HEK293 (cell line): ENCODE data around the gene MRPS22.

Source experiments
- CTCF ChIA-PET: fragments of 350-600 bp; formaldehyde crosslinking; extraction: SDS; loops from one replicate; lab custom pipeline; 2021; ENCODE audit warnings: antibody characterized with exemption; lab: Yijun Ruan, JAX
- POLR2A ChIA-PET: fragments of 300-600 bp; formaldehyde crosslinking; extraction: SDS; loops from one replicate; lab custom pipeline; 2020; ENCODE audit warnings: antibody characterized with exemption, inconsistent platforms; lab: Yijun Ruan, JAX
- H3K27ac ChIP-seq: fragments of 200-500 bp; sonication (Bioruptor generic); 2 replicates; pipeline ENCODE4 v1.5.1; 2014; ENCODE audit warnings: low read depth, low read length, control low read depth, inconsistent platforms; ENCODE audit errors: extremely low read depth
- H3K36me3 ChIP-seq, 2 experiments: fragments of 200-500 bp in 1 of 2; sonication (Bioruptor generic) in 1 of 2; 1 replicate in 1 of 2; 2 replicates in 1 of 2; pipeline ENCODE4 v1.5.1; 2014 to 2017; ENCODE audit warnings: inconsistent platforms in 2 of 2, low read length in 2 of 2; ENCODE audit not compliant: control insufficient read depth in 2 of 2, insufficient read depth in 1 of 2
- H3K4me1 ChIP-seq: fragments of 200-500 bp; sonication (Bioruptor generic); 2 replicates; pipeline ENCODE4 v1.5.1; 2014; ENCODE audit warnings: mild to moderate bottlenecking, low read length, inconsistent platforms; ENCODE audit not compliant: control insufficient read depth, insufficient read depth
- H3K4me3 ChIP-seq: 2 replicates; pipeline ENCODE4 v1.5.1; 2011; ENCODE audit warnings: low read depth, mild to moderate bottlenecking, control low read depth, low read length, moderate library complexity
- H3K9me3 ChIP-seq: fragments of 200-500 bp; sonication (Bioruptor generic); 2 replicates; pipeline ENCODE4 v1.5.1; 2014; ENCODE audit warnings: low read depth, low read length, inconsistent platforms; ENCODE audit not compliant: control insufficient read depth, insufficient read depth
- BCL11B ChIP-seq: fragments of 450-650 bp; formaldehyde crosslinking; IDR thresholded peaks from 2 replicates; pipeline ENCODE4 v1.5.1; 2016; ENCODE audit warnings: low read depth, missing biosample characterization, missing genetic modification characterization
- FEZF1 ChIP-seq: fragments of 450-650 bp; formaldehyde crosslinking; IDR thresholded peaks from 2 replicates; pipeline ENCODE4 v1.5.1; 2016; ENCODE audit warnings: missing biosample characterization, missing genetic modification characterization
- KLF16 ChIP-seq: fragments of 450-650 bp; formaldehyde crosslinking; IDR thresholded peaks from 2 replicates; pipeline ENCODE4 v1.5.1; 2017; ENCODE audit warnings: missing biosample characterization, missing genetic modification characterization
- OVOL3 ChIP-seq: fragments of 450-650 bp; formaldehyde crosslinking; IDR thresholded peaks from 2 replicates; pipeline ENCODE4 v1.5.1; 2016; ENCODE audit warnings: missing biosample characterization, missing genetic modification characterization
- REPIN1 ChIP-seq: fragments of 450-650 bp; formaldehyde crosslinking; IDR thresholded peaks from 2 replicates; pipeline ENCODE4 v1.5.1; 2017; ENCODE audit warnings: missing biosample characterization, missing genetic modification characterization, low read depth
- WT1 ChIP-seq: fragments of 450-650 bp; formaldehyde crosslinking; IDR thresholded peaks from 2 replicates; pipeline ENCODE4 v1.5.1; 2016; ENCODE audit warnings: missing biosample characterization, missing genetic modification characterization
- ZBTB7A ChIP-seq: fragments of 450-650 bp; formaldehyde crosslinking; IDR thresholded peaks from 2 replicates; pipeline ENCODE4 v1.5.1; 2016; ENCODE audit warnings: low read depth, missing biosample characterization, missing genetic modification characterization
- ZNF16 ChIP-seq: fragments of 450-650 bp; formaldehyde crosslinking; IDR thresholded peaks from 2 replicates; pipeline ENCODE4 v1.5.1; 2016; ENCODE audit warnings: low read depth, missing biosample characterization, missing genetic modification characterization
- ZNF2 ChIP-seq: fragments of 450-650 bp; formaldehyde crosslinking; IDR thresholded peaks from 2 replicates; pipeline ENCODE4 v1.5.1; 2016; ENCODE audit warnings: missing biosample characterization, missing genetic modification characterization
- ZNF202 ChIP-seq: fragments of 450-650 bp; formaldehyde crosslinking; IDR thresholded peaks from 2 replicates; pipeline ENCODE4 v1.5.1; 2016; ENCODE audit warnings: missing biosample characterization, missing genetic modification characterization, borderline replicate concordance
- ZNF221 ChIP-seq: fragments of 450-650 bp; formaldehyde crosslinking; IDR thresholded peaks from 2 replicates; pipeline ENCODE4 v1.5.1; 2017; ENCODE audit warnings: missing biosample characterization, missing genetic modification characterization, borderline replicate concordance
- ZNF24 ChIP-seq: fragments of 450-650 bp; formaldehyde crosslinking; IDR thresholded peaks from 2 replicates; pipeline ENCODE4 v1.5.1; 2016; ENCODE audit warnings: missing biosample characterization, missing genetic modification characterization
- ZNF473 ChIP-seq: fragments of 450-650 bp; formaldehyde crosslinking; IDR thresholded peaks from 2 replicates; pipeline ENCODE4 v1.5.1; 2017; ENCODE audit warnings: missing biosample characterization, missing genetic modification characterization
- ZNF596 ChIP-seq: fragments of 450-650 bp; IDR thresholded peaks from 2 replicates; pipeline ENCODE4 v1.5.0; 2018; ENCODE audit warnings: missing biosample characterization, mild to moderate bottlenecking, missing genetic modification characterization, moderate library complexity
- ZNF600 ChIP-seq: fragments of 450-650 bp; formaldehyde crosslinking; IDR thresholded peaks from 2 replicates; pipeline ENCODE4 v1.5.1; 2016; ENCODE audit warnings: missing biosample characterization, missing genetic modification characterization
- ZNF747 ChIP-seq: fragments of 450-650 bp; formaldehyde crosslinking; IDR thresholded peaks from 2 replicates; pipeline ENCODE4 v1.5.1; 2016; ENCODE audit warnings: missing biosample characterization, missing genetic modification characterization
- ZNF792 ChIP-seq: fragments of 450-650 bp; formaldehyde crosslinking; IDR thresholded peaks from 2 replicates; pipeline ENCODE4 v1.5.1; 2016; ENCODE audit warnings: missing biosample characterization, missing genetic modification characterization
- TF ChIP-seq, protein P1 (sequence below): fragments of 450-650 bp; formaldehyde crosslinking; IDR thresholded peaks from 2 replicates; pipeline ENCODE4 v1.5.1; 2016; ENCODE audit warnings: missing biosample characterization, missing genetic modification characterization
- TF ChIP-seq, protein P2 (sequence below): fragments of 450-650 bp; formaldehyde crosslinking; IDR thresholded peaks from 2 replicates; pipeline ENCODE4 v1.5.1; 2016; ENCODE audit warnings: missing biosample characterization, missing genetic modification characterization
- TF ChIP-seq, protein P3 (sequence below): fragments of 450-650 bp; formaldehyde crosslinking; IDR thresholded peaks from 2 replicates; pipeline ENCODE4 v1.5.1; 2016; ENCODE audit warnings: missing biosample characterization, missing genetic modification characterization
- TF ChIP-seq, protein P4 (sequence below): fragments of 450-650 bp; formaldehyde crosslinking; IDR thresholded peaks from 2 replicates; pipeline ENCODE4 v1.5.1; 2017; ENCODE audit warnings: missing biosample characterization, missing genetic modification characterization
- TF ChIP-seq, protein P5 (sequence below): fragments of 450-650 bp; formaldehyde crosslinking; IDR thresholded peaks from 2 replicates; pipeline ENCODE4 v1.5.1; 2016; ENCODE audit warnings: missing biosample characterization, missing genetic modification characterization
- TF ChIP-seq, protein P6 (sequence below): fragments of 450-650 bp; formaldehyde crosslinking; IDR thresholded peaks from 2 replicates; pipeline ENCODE4 v1.5.0; 2017; ENCODE audit warnings: missing biosample characterization, missing genetic modification characterization, borderline replicate concordance

The MRPS22 gene

DNA sequence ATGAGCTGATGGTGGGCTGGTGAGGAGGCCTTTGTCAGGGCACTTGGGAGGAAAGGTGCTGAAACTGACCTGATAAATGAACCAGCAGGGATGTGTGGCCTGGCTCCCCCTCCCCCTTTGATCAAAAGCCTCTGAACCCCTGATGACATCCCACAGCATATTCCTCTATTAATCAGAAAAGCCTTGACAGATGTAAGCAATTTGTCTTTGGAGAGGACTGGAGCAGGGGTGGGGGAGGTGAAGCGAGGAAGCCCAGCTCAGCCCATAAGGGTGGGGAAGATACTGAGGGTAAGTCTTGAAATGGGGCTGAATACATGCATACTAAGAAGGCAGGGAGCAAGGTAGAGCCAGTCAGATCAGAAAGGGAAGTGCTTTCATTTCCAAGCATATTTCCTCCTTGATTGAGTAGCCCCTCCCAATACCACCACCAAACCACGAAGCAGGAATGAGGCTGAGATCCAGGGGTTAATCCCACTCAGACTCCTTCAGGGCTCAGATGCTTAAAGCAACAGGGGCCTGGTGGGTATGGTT, 34.7 kb upstream of the MRPS22 start (continued):
- no peak for TF ChIP-seq ZBTB7A
- no peak for TF ChIP-seq ZNF202 (tag by site-specific recombination)
- no peak for TF ChIP-seq ZNF221 (tag by site-specific recombination)

DNA sequence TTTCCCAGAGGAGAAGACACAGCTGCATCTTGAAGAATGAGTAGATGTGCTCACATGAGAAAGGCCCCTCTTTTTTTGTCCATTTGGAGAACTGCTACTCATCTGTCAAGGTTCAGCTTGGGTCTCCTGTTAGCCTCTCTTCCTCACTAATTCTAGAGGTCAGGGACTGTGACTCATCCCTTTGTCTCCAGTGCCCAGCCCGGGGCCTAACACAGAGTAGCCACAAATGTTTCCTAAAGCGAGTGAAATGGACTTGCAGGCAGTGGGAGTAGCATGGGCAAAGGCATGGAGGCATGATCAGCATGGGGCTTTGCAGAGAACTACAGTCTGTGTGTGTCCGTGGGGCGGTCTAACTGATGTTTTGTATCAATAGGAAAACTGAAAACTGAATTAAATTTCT, 33.9 kb upstream of the MRPS22 start:
- H3K36me3 ChIP-seq = no peaks in the 10 kb centered on the region
- no peaks in the 10 kb centered on the region for H3K4me1 ChIP-seq
- H3K27ac ChIP-seq = no peak overlapping the region
- CTCF ChIA-PET = interaction anchor here (0.6 kb wide), 1 partner anchor 1583 kb away, joined by 3 read pairs; no protein-coding TSS in a partner anchor
- H3K9me3 ChIP-seq = no peaks in the 10 kb centered on the region
- POLR2A ChIA-PET = no interaction called here
- TF ChIP-seq ZNF596 = no peak
- TF ChIP-seq REPIN1 (tag by site-specific recombination) = no peak
- TF ChIP-seq, protein P1, sequence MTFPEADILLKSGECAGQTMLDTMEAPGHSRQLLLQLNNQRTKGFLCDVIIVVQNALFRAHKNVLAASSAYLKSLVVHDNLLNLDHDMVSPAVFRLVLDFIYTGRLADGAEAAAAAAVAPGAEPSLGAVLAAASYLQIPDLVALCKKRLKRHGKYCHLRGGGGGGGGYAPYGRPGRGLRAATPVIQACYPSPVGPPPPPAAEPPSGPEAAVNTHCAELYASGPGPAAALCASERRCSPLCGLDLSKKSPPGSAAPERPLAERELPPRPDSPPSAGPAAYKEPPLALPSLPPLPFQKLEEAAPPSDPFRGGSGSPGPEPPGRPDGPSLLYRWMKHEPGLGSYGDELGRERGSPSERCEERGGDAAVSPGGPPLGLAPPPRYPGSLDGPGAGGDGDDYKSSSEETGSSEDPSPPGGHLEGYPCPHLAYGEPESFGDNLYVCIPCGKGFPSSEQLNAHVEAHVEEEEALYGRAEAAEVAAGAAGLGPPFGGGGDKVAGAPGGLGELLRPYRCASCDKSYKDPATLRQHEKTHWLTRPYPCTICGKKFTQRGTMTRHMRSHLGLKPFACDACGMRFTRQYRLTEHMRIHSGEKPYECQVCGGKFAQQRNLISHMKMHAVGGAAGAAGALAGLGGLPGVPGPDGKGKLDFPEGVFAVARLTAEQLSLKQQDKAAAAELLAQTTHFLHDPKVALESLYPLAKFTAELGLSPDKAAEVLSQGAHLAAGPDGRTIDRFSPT (tag by site-specific recombination) = no peak
- TF ChIP-seq, protein P2, sequence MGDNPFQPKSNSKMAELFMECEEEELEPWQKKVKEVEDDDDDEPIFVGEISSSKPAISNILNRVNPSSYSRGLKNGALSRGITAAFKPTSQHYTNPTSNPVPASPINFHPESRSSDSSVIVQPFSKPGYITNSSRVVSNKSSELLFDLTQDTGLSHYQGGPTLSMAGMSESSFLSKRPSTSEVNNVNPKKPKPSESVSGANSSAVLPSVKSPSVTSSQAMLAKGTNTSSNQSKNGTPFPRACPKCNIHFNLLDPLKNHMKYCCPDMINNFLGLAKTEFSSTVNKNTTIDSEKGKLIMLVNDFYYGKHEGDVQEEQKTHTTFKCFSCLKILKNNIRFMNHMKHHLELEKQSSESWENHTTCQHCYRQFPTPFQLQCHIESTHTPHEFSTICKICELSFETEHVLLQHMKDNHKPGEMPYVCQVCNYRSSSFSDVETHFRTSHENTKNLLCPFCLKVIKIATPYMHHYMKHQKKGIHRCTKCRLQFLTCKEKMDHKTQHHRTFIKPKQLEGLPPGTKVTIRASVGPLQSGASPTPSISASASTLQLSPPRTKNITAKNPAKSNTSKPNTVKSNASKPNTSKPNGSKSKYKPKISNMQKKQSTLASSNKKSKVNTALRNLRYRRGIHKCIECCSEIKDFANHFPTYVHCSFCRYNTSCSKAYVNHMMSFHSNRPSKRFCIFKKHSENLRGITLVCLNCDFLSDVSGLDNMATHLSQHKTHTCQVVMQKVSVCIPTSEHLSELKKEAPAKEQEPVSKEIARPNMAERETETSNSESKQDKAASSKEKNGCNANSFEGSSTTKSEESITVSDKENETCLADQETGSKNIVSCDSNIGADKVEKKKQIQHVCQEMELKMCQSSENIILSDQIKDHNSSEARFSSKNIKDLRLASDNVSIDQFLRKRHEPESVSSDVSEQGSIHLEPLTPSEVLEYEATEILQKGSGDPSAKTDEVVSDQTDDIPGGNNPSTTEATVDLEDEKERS (tag by site-specific recombination) = no peak
- no peak for TF ChIP-seq BCL11B (tag by site-specific recombination)
- no peak for TF ChIP-seq KLF16
- no peak overlapping the region for H3K4me3 ChIP-seq

DNA sequence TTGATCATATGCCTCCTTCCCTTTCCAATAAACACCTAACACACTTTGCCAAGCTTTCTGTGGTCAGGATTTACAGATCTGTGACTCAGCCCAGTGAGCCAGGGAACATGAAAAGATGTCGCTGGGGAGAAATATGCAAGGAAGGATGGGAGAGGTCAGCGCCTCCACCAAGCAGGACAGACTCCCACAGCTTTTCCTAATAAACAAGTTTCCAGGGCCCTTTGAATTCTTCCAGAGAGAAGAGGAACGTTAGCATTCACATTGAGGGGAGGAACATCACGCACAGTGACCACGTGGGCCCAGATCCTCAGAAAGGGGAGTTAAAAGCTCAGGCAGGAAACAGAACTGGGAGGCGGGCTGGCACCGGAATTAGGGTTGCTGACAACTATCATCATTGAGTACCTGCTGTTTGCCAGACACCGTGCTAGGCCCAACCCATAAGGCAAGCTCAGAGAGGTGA, 33.3 kb upstream of the MRPS22 start:
- Histone ChIP-seq H3K4me3 (no peak overlapping the region), H3K4me1 (no peaks in the 10 kb centered on the region), H3K9me3 (no peaks in the 10 kb centered on the region), H3K27ac (no peak overlapping the region), H3K36me3 (no peaks in the 10 kb centered on the region)
- CTCF ChIA-PET = interaction anchor here (0.6 to 1.0 kb wide), 3 partner anchors 10 to 1582 kb away, joined by 3 to 4 read pairs (median 3); no protein-coding TSS in a partner anchor
- POLR2A ChIA-PET = no interaction called here
- TF ChIP-seq, protein P3, sequence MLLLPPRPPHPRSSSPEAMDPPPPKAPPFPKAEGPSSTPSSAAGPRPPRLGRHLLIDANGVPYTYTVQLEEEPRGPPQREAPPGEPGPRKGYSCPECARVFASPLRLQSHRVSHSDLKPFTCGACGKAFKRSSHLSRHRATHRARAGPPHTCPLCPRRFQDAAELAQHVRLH = no peak
- TF ChIP-seq FEZF1 (tag by site-specific recombination) (no peak), OVOL3 (tag by site-specific recombination) (no peak), ZNF473 (tag by site-specific recombination) (no peak), ZNF2 (tag by site-specific recombination) (no peak), WT1 (tag by site-specific recombination) (no peak), ZNF792 (no peak), ZNF24 (tag by site-specific recombination) (no peak), ZNF16 (no peak), ZNF747 (tag by site-specific recombination) (no peak), ZNF600 (tag by site-specific recombination) (no peak), ZNF221 (tag by site-specific recombination) (no peak)
- TF ChIP-seq, protein P4, sequence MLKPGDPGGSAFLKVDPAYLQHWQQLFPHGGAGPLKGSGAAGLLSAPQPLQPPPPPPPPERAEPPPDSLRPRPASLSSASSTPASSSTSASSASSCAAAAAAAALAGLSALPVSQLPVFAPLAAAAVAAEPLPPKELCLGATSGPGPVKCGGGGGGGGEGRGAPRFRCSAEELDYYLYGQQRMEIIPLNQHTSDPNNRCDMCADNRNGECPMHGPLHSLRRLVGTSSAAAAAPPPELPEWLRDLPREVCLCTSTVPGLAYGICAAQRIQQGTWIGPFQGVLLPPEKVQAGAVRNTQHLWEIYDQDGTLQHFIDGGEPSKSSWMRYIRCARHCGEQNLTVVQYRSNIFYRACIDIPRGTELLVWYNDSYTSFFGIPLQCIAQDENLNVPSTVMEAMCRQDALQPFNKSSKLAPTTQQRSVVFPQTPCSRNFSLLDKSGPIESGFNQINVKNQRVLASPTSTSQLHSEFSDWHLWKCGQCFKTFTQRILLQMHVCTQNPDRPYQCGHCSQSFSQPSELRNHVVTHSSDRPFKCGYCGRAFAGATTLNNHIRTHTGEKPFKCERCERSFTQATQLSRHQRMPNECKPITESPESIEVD = no peak
- TF ChIP-seq, protein P5, sequence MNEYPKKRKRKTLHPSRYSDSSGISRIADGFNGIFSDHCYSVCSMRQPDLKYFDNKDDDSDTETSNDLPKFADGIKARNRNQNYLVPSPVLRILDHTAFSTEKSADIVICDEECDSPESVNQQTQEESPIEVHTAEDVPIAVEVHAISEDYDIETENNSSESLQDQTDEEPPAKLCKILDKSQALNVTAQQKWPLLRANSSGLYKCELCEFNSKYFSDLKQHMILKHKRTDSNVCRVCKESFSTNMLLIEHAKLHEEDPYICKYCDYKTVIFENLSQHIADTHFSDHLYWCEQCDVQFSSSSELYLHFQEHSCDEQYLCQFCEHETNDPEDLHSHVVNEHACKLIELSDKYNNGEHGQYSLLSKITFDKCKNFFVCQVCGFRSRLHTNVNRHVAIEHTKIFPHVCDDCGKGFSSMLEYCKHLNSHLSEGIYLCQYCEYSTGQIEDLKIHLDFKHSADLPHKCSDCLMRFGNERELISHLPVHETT (tag by site-specific recombination) = no peak
- TF ChIP-seq, protein P6, sequence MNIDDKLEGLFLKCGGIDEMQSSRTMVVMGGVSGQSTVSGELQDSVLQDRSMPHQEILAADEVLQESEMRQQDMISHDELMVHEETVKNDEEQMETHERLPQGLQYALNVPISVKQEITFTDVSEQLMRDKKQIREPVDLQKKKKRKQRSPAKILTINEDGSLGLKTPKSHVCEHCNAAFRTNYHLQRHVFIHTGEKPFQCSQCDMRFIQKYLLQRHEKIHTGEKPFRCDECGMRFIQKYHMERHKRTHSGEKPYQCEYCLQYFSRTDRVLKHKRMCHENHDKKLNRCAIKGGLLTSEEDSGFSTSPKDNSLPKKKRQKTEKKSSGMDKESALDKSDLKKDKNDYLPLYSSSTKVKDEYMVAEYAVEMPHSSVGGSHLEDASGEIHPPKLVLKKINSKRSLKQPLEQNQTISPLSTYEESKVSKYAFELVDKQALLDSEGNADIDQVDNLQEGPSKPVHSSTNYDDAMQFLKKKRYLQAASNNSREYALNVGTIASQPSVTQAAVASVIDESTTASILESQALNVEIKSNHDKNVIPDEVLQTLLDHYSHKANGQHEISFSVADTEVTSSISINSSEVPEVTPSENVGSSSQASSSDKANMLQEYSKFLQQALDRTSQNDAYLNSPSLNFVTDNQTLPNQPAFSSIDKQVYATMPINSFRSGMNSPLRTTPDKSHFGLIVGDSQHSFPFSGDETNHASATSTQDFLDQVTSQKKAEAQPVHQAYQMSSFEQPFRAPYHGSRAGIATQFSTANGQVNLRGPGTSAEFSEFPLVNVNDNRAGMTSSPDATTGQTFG = no peak
